Kidney (tissue), 14 donors: Measurements from ENCODE around the gene PRR19. TPM values are rescaled to one million over a fixed set of nuclear protein-coding genes. Genes with fewer than 3 reads are reported as not detected.
A peak's percentile ranks its signal among the peaks of the same experiment; 100 is the strongest.

ENCODE experiments used
- DNase-seq, 5 donors: peaks; one replicate each; pipeline ENCODE4 v3.0.0-alpha.2; 2013 to 2020
- FAIRE-seq: peaks from 2 replicates; lab custom pipeline; 2012; peaks lifted over from hg19 to GRCh38; lab: Jason Lieb, UNC
- H3K27ac ChIP-seq, 2 donors: one replicate each; pipeline ENCODE4 v1.7.0; 2013; ENCODE audit warnings: low read depth in 2 of 2, low read length in 2 of 2, inconsistent platforms in 1 of 2
- H3K27me3 ChIP-seq: one replicate; pipeline ENCODE4 v1.7.1; 2013; ENCODE audit warnings: low read length, inconsistent platforms; ENCODE audit not compliant: control insufficient read depth, insufficient read depth
- H3K36me3 ChIP-seq, 3 donors: one replicate each; pipeline versions ENCODE4 v1.7.0 to v1.7.1; 2013; ENCODE audit warnings: low read length in 3 of 3, control low read depth in 1 of 3, inconsistent platforms in 1 of 3; ENCODE audit not compliant: insufficient read depth in 3 of 3, control insufficient read depth in 2 of 3
- H3K4me1 ChIP-seq, 3 donors: one replicate each; pipeline versions ENCODE4 v1.7.0 to v1.7.1; 2013; ENCODE audit warnings: low read length in 3 of 3, inconsistent platforms in 1 of 3, low read depth in 1 of 3; ENCODE audit not compliant: control insufficient read depth in 2 of 3, insufficient read depth in 2 of 3
- H3K4me3 ChIP-seq, 3 donors: one replicate each; pipeline versions ENCODE4 v1.7.0 to v1.8.1; 2013; ENCODE audit warnings: low read length in 3 of 3, control low read depth in 1 of 3, inconsistent platforms in 1 of 3
- H3K9ac ChIP-seq, 3 donors: one replicate each; pipeline versions ENCODE4 v1.7.0 to v1.7.1; 2013; ENCODE audit warnings: low read length in 3 of 3, control low read depth in 1 of 3, inconsistent platforms in 1 of 3
- H3K9me3 ChIP-seq, 3 donors: one replicate each; pipeline versions ENCODE4 v1.7.0 to v1.7.1; 2013; ENCODE audit warnings: low read length in 3 of 3, control low read depth in 1 of 3, inconsistent platforms in 1 of 3; ENCODE audit not compliant: control insufficient read depth in 2 of 3, insufficient read depth in 1 of 3
- CTCF ChIP-seq: IDR thresholded peaks from 3 replicates; pipeline ENCODE4 v1.5.1; 2012; ENCODE audit warnings: mild to moderate bottlenecking, moderate library complexity, borderline replicate concordance; ENCODE audit not compliant: insufficient read depth; ENCODE audit errors: extremely low read depth
- intact Hi-C: fragments of 100-400 bp; cut with DNase I; formaldehyde crosslinking; loops from one replicate; pipeline ENCODE4 v1.11.1; 2022
- polyA plus RNA-seq: library from polyadenylated mRNA; stranded (reverse); fragments of 350-450 nt; fragmentation: Illumina TruSeq; extraction: RNeasy Lipid Tissue Mini Kit (QIAGEN cat#74804); gene quantifications from one replicate; pipeline ENCODE4 v1.2.3, GENCODE V29; 2014; ENCODE audit warnings: low read depth, low replicate concordance; ENCODE audit not compliant: insufficient read depth
- total RNA-seq: library from RNA; stranded (reverse); fragmentation: NEBNext Ultra II Directional; extraction: Animal tissue kit (Norgen Biotek cat#: 25700); gene quantifications from one replicate; pipeline ENCODE4 v1.2.1, GENCODE V29; 2021
- donor health status: control.
- donor health status: control.
- donor health status: control.
- donor health status: control.
- donor health status: control.
- donor health status: DM: yes; HTN: yes; CAD: no.
- donor health status: Normal renal cell carcinoma (clear cell type).

Gene PRR19
- total and polyA plus RNA-seq, 2 donors from 2014 or later: 0.47 to 0.71 TPM

DNA sequence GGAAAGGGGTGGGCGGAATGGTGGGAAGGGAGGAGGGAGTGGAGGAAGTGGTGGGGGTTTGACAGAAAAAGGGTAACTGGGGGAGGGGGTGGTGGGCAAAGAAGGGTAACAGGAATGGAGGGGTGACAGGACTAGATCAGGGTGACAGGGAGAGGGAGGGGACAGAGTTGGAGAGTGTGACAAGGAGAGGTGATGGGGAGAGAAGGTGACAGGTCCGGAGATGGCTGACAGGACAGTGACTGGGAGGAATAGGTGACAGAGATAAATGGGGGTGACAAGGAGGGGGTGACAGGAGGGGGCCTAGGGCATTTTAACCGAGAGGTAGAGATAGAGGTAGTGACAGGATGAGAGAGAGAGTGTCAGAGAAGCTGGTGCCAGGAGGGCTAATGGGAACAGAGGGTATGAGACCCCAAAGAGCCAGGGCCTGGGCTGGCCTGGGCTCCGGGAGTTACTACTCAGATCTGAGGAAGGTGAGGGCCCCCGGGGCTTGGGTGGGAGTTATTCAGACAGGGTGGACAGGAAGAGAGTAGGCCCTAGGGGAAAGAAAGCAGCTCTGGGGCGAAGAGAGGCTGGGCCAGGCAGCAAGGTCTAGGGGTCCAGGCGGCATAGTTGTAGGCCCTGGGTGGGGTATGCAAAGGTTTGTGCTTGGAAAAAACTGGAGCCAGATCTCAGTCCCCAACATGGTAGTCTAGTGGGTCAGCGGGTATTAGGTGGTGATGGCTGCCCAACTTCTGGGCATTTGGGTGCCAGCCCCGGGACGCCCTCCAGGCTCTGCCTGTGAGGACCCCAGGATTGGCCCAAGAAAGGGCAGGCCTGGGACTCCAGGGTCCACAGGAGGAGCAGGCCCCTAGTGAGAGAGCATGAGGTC is 32.2 kb upstream of the PRR19 start:
- Histone ChIP-seq H3K4me3 (peak overlapping the region; percentile 80 to 92 (median 91)), H3K27me3 (no peaks in the 10 kb centered on the region), H3K9me3 (no peaks in the 10 kb centered on the region), H3K4me1 (peaks cover 3 to 21% (median 12%) of the 10 kb centered on the region in 3 donors), H3K27ac (peak overlapping the region; percentile 91 to 95), H3K36me3 (peaks cover 0 to 12% (median 6%) of the 10 kb centered on the region in 3 donors), H3K9ac (peak overlapping the region; percentile 78 to 95 (median 85))
- intact Hi-C loops: no loop called here
- TF ChIP-seq CTCF: no peak
- FAIRE-seq: no peak
- DNase-seq: peak in 2 of 5 donors; percentile 67 to 76

DNA sequence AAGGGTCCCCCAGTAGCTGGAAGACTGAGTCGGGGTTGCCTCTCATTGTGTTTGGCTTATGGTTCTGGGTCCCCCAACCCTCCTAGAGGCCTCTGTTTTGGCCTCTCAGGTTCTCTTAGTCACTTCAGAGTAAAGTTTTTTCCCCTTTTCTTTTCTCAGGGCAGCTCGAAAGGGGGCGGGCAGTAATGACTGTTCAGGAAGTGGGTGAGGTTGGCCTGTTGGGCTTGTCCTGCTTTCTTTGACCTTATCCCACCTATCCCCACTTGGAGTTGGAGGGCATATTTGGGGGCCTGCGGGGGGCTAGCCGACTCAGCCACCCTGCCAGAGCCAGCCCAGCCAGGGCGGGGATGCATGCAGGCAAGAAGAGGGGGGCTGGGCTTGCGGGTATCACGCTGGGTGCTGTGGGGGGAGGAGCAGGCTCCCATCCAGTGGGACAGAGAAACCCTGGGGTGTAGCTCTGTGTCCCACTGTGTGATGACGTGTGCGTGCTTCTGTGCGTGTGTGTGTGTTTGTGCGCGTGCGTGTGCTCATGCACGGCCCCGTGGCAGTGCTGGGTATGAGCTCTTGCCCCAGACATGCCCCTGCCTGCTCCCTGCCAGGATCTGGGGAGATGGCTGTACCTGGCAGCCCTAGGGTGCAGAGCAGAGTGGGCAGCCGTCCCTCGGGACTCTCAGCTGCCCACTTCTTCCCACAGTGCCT is 31.4 kb upstream of the PRR19 start:
- Histone ChIP-seq H3K27ac (peak overlapping the region; percentile 91 to 95), H3K4me3 (peak overlapping the region; percentile 16 to 91 (median 80)), H3K36me3 (peaks cover 0 to 17% (median 6%) of the 10 kb centered on the region in 3 donors), H3K4me1 (peaks cover 3 to 25% (median 12%) of the 10 kb centered on the region in 3 donors), H3K9me3 (no peaks in the 10 kb centered on the region), H3K9ac (peak overlapping the region in 2 of 3 donors; percentile 78 to 95), H3K27me3 (no peaks in the 10 kb centered on the region)
- intact Hi-C loops: no loop called here
- TF ChIP-seq CTCF: no peak
- DNase-seq (peak in 2 of 5 donors; percentile 55 to 84), FAIRE-seq (no peak)

DNA sequence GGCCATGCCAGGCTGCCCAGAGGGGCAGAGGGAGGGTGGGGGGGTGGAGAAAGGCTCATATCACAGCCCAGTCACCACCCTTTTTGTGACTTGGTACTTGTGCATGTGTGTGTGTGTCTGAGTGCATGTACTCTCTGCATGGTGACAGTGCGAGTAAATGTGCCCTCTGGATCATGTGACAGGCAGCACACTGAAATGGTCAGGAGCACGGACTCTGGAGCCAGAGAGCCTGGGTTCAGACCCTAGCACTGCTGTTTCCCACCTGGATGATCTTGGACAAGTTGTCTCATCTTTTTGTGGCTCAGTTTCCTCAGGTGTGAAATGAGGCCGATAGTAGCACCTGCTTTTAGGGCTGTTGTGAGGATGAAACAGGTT is 30.9 kb upstream of the PRR19 start:
- Histone ChIP-seq H3K27ac (peak overlapping the region; percentile 91 to 95), H3K9me3 (no peaks in the 10 kb centered on the region), H3K9ac (peak overlapping the region in 1 of 3 donors; percentile 38), H3K36me3 (peaks cover 0 to 17% (median 6%) of the 10 kb centered on the region in 3 donors), H3K4me1 (peaks cover 3 to 25% (median 12%) of the 10 kb centered on the region in 3 donors), H3K27me3 (no peaks in the 10 kb centered on the region), H3K4me3 (peak overlapping the region in 2 of 3 donors; percentile 3 to 91)
- FAIRE-seq (no peak), DNase-seq (peak in 1 of 5 donors; percentile 40)
- no peak for TF ChIP-seq CTCF
- intact Hi-C loops: no loop called here
